ENCODE data around the gene RASGRP2. TPM values are rescaled to one million over a fixed set of nuclear protein-coding genes. Genes with fewer than 3 reads are reported as not detected.

Gene RASGRP2
- total and polyA plus RNA-seq, 2 donors (not counting 3 experiments of a cell fraction or from before 2014, with no cell fraction given): 1.2 to 2.3 TPM

GRCh38 chr11:64731601-64732000, 12.3 kb downstream of the RASGRP2 start:
- ChIA-PET CTCF (no interaction called here), POLR2A (no interaction called here)
- H3K4me1 ChIP-seq (ENCODE audit: control insufficient read depth, extremely low read depth, insufficient read depth, low read length): no peaks in the 10 kb centered on the region
- no peak overlapping the region for H3K4me2 ChIP-seq (ENCODE audit: insufficient read depth, low read length)
- H3K36me3 ChIP-seq (ENCODE audit: control insufficient read depth in 2 of 2, extremely low read depth in 1 of 2, insufficient read depth in 2 of 2, low read length in 2 of 2): no peaks in the 10 kb centered on the region
- H4K20me1 ChIP-seq (replicated peaks; ENCODE audit: control insufficient read depth, extremely low read depth, insufficient read depth, low read length): no peaks in the 10 kb centered on the region
- BruUV-seq (replicated peaks): no TSS peak
- no peak for DNase-seq (ENCODE audit: low read depth, low spot score)
- H3K4me3 ChIP-seq (replicated peaks in 1 of 3; ENCODE audit: insufficient read depth in 1 of 3, low read depth in 1 of 3, low read length in 3 of 3): no peak overlapping the region
- H3K79me2 ChIP-seq (ENCODE audit: control insufficient read depth, insufficient read depth, low read length): no peaks in the 10 kb centered on the region
- no peak overlapping the region for H3K27ac ChIP-seq (ENCODE audit: insufficient read depth, low read depth, low read length)
- H3K9ac ChIP-seq (replicated peaks; ENCODE audit: extremely low read depth, insufficient read depth, low read length): no peak overlapping the region
- TF ChIP-seq GATA2 (IDR thresholded peaks at IDR 0.05; ENCODE audit: insufficient read depth, insufficient read length, low read depth, low read length) (no peak), MAX (IDR thresholded peaks at IDR 0.05; ENCODE audit: insufficient read depth, insufficient read length) (no peak), EZH2 (IDR thresholded peaks at IDR 0.05; ENCODE audit: borderline replicate concordance, low read depth, low read length, severe bottlenecking) (no peak), JUN (IDR thresholded peaks at IDR 0.05; ENCODE audit: borderline replicate concordance, insufficient read depth, insufficient read length, low read depth) (no peak), MYC (IDR thresholded peaks at IDR 0.05; ENCODE audit: low read depth, low read length) (no peak), CTCF (IDR thresholded peaks at IDR 0.05; ENCODE audit: extremely low read depth in 1 of 2, insufficient read depth in 1 of 2, low read depth in 1 of 2, low read length in 2 of 2) (no peak), POLR2AphosphoS5 (IDR thresholded peaks at IDR 0.05; ENCODE audit: insufficient read depth, low read depth, low read length) (no peak), POLR2A (IDR thresholded peaks at IDR 0.05; ENCODE audit: low read depth, low read length) (no peak), FOS (IDR thresholded peaks at IDR 0.05; ENCODE audit: borderline replicate concordance, insufficient read depth, low read length) (no peak)
- dilution Hi-C loops (cut with MboI; ENCODE audit: extremely low pct_ligation_motif_present, low sequenced_read_pairs): no loop called here
- peaks cover 0 to 9% of the 10 kb centered on the region in 2 experiments for H3K27me3 ChIP-seq (ENCODE audit: control insufficient read depth in 2 of 2, insufficient read depth in 2 of 2, low read length in 2 of 2)
- FAIRE-seq: no peak
- intact Hi-C loops (cut with micrococcal nuclease): no loop called here
- H3K9me1 ChIP-seq (replicated peaks; ENCODE audit: control insufficient read depth, extremely low read depth, insufficient read depth, low read length): no peaks in the 10 kb centered on the region
- no peaks in the 10 kb centered on the region for H3K9me3 ChIP-seq (replicated peaks; ENCODE audit: control insufficient read depth, insufficient read depth, low read length)
- H2AFZ ChIP-seq (ENCODE audit: low read depth, low read length): no peak overlapping the region
